NCI-H1930 (cell line): ENCODE data around the gene MBLAC1.

ENCODE experiments used
- DNase-seq, 2 experiments: peaks; one replicate each; lab custom pipeline; 2025; lab: John Stamatoyannopoulos, UW

Gene MBLAC1

DNA sequence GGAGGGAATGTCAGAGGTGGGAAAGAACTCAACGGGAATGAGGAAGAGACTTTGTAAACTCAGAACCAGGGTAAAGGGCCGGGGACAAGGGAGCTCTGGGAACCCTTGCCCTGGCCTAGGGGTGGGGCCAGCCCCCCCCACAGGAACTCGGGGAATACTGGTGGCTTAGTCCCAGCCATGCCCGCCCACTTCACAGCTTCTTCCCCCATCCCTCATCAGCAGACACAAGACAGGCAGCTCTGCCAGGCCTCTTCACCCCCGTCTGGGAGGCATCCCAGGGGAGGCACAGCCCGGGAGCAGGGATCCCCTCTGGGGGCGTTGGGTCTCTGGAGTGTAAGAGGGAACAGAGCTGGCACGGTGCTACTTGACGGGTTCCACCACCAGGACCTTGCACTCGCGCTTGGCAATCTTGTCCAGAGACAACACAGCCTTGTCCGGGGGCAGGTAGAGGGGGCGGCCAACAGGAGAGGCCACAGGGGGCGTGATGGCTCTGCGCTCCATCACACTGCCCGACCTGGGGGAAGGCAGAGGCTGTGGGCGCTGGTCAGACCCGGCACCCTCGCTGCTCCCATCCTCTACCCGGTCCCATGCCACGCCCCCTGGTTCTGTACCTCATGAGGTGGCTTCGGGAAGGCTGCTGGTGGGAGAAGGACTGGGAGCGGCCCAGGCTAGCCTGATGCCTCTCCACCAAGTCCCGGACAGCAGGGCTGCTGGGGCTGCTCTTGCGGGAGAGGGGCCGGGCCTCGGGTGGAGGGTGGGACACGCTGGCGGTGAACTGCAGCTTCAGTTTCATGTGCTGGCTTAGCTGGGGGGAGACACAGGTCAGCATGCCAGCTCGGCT lies 28.1 kb downstream of the MBLAC1 start:
- no peak for DNase-seq

DNA sequence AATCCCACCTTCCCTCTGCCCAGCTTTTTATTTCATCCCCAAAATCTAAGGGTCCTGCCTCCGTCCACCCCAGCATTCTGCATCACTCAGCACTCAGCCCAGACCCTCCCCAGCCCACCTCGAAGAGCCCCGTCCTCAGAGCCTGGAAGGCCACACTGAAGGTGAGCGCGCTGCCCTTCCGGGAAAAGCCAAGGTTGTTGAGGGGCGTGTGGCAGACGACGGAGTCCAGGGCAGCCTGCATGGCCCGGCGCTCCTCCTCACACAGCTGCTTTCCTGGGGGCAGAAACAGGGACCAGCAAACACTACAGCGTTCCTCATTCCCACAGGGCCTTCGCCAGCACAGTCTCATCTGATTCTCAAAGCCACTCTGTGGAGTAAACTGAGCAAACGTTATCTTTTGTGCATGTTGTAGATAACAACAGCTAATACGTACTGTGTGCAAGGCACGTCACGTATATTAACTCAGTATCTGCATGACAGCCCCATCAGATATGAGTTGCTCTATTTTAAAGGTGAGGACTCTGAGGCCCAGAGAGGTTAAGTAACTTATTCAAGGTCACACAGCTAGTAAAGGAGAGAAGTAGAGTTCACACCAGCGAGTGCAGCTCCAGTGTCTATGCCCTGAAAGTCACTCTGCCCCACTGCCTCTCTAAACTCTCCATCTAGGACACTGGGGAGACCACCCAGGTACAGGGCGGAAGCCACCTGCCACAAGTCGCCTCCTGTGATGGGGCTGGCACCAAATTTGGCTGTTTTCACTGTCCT lies 29.0 kb downstream of the MBLAC1 start:
- DNase-seq, result no peak

DNA sequence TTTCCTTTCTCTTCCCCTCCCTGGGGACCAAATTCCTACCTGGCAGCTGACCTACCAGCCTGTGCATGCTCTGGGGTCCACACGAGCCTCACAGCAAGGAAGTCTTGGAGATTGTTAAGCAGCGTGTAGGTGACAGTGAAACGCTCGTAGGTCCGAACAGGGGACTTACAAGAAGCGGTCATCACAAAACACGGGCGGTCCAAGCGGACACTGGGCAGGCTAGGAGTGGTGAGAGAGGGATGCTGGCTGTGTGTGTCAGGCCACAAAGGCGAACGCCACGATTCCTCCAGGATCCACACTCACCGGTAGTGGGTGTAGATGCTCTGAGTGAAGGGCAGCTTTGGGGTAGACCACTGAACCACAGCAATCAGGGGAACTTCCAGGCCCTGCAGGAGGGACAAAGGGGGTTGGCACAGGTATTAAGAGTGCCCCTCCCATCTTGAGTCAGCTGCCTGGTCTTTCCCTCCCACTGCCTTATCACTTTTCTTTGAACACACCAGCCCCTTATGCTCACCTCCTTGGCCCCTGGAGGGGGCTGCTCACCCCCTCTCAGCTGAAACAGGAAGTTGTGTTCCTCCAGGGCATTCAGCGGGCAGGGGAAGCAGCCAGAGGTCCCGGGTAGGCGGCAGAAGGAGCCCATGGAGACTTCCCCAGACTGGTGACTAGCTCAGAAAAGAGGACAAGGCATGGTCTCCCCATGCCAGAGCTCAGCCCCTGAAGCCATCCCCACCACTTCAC lies 29.7 kb downstream of the MBLAC1 start:
- DNase-seq, result no peak

DNA sequence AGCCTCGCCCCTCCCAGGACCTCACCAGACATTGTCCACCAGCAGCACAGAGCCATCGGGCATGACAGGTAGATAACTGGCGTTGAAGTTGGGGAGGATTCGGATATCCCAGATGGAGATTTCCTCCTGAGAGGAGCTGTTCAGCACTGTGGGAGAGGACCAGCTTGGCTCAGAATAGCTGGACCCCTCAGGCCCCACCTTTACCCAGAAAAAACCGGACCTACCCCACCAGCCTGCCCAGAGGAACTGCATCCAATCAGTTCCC lies 30.2 kb downstream of the MBLAC1 start:
- DNase-seq, result no peak

DNA sequence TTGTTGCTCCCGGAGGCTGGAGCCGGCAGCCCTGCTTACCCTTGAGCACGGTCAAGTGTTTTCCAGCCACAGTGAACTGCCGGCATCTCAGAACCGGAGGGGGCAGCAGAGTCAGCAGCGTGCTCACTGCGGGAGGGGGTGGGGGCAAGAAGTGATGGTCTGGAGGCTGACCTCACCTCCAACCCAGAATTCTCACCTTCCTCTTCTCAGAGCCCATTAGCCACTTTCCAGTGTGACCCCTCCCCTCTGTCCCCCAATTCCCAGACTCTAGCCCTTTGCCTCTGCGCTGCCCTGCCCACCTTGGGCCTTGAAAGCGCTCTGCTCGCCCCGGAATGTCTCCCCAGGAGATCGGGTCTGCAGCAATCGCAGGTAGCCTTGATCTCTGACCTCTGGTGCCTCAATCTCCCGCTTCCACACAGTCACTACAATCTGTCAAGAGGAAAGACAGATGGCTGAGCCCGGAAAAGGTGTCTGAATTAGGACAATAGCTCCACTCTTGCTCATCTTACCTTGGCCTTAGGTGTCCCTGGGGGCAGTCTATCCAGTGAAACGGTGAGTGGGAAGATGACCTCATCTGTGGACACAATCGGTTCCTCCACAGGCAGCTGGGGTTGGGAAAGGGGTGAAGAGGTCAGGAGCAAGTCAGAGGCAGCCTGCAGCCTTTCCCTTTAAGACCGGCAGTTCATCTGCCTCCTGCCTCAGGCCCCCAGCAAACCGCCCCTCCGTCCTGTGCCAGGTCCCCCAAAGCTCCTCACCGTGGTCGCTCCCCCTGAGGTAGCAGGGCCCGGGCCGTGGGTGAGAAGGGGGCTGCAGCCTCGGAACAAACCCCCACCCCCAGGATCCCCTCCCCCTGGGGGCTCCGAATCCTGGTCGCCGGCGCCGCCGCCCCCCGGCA lies 30.8 kb downstream of the MBLAC1 start:
- peak in 1 of 2 experiments; percentile 24 for DNase-seq

DNA sequence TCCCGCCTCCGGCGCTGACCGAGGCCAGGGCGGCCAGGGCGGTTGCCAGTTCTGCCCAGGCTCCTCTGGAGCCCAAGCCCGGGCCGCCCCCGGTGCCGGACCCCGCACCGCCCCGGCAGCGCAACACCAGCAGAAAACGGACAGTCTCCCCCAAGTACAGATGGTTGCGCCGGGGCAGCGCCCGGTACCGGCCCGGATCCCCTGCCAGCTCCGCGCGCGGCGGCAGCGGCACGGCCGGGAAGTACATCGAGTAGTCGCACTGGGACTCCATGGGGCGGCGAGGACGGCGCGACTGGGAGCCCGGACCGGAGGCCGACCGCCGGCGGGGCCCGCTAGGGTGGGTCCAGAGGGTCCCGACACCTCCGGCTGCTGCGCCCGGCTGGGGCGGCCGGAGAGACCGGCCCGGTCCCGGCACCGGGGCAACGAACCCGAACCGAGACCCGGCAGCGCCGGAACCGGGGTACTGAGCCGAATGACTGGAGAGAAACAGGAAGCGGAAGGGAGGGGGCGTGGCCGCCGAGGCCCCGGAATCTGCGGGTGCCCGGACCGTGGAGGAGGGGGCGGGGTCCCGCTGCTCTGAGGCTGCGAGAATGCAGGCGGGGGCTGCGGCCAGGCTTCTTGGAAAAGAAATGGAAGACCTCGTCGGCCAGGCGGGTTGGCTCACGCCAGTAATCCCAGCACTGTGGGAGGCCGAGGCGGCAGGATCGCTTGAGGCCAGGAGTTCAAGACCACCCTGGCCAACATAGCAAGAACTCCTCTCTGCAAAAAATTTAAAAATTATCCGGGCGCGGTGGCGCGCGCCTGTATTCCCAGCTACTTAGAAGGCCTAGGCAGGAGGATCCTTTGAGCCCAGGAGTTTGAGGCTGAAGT lies 31.7 kb downstream of the MBLAC1 start, which contains the start of gene TRAPPC14:
TRAPPC14 (minus strand) TSS at position 495 of the 870 bp plus-strand sequence; CDS start at position 271, 224 bp downstream.
- DNase-seq, result peak; percentile 66 to 85

DNA sequence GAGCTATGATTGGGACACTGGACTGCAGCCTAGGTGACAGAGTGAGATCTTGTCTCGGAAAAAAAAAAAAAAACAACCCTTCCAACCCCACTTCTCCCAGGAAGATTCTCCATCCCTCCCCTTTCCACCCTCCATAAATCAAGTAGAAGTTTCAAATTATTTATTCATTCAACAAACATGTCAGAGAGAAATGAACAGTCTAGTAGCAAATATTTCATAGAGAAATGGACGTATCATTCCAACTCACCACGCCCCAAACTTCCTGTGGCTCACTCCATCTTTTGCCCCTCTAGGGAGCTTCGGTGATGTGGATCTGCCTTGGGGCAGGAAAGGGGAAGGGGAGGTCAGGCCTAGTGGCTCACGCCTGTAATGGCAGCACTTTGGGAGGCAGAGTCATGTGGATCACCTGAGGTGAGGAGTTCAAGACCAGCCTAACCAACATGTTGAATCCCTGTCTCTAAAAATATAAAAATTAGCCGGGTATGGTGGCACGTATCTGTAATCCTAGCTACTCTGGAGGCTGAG lies 32.4 kb downstream of the MBLAC1 start:
- DNase-seq, result no peak

DNA sequence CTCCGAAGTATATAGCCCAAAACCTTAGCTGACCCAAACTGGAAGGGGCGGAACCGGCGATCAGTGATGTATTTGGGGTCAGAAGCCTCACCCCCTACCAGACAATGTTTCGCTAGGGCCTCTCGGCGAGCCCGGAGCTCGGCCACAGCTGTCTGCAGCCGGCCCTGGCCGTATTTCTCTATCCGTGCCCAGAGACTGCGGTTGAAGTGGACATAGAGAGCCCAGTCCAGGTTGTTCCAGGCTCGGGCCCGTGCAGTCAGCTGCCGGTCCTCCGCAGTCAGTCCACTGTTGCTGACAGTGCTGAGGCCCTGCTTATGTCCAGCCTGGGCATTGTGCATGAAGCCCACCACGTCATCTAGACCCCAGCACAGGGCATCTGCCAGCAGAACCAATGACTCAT lies 33.3 kb downstream of the MBLAC1 start:
- DNase-seq, result no peak

DNA sequence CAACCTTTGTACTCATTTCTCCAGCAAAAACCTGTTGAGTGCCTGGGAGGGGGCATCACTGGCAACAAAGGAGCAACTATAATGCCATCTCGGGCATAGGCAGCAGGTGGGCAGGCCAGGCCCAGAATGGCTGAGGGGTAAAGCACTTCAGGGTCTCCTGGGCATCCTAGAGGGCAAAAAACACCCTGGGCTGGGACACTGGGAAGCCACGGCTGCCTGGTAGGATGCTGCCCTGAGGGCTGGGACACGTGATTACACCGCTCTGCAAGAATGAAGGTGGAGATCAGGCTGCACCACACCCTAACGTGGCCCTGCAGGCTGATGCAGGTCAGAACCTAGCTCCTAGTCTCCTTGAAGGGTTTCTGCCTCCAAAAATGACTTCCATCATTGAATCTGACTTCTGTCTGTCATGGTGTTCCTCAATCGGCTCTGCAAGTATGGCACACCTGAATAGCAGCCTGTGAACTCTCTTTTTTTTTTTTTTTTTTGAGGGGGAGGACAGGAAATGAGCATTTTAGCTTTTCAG lies 36.3 kb downstream of the MBLAC1 start:
- DNase-seq, result no peak

DNA sequence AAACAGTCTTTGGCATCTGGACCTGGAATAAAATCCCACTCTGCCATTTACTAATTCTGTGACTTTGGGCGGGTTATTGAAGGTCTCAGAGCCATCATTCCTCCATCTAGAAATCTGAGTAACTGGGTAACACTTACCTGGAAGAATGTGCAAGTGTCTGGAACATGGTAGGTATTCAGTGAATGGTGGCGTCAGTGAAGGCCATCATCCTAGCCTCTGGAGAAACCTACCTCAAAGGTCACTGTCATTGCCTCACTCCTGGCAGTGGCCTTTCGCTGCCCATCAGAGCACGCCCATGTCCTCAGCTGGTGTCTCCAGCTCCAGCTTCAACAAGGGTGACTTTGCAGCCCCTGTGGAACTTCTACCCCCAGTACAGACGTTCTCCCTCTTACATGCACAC lies 37.1 kb downstream of the MBLAC1 start:
- DNase-seq, result no peak

DNA sequence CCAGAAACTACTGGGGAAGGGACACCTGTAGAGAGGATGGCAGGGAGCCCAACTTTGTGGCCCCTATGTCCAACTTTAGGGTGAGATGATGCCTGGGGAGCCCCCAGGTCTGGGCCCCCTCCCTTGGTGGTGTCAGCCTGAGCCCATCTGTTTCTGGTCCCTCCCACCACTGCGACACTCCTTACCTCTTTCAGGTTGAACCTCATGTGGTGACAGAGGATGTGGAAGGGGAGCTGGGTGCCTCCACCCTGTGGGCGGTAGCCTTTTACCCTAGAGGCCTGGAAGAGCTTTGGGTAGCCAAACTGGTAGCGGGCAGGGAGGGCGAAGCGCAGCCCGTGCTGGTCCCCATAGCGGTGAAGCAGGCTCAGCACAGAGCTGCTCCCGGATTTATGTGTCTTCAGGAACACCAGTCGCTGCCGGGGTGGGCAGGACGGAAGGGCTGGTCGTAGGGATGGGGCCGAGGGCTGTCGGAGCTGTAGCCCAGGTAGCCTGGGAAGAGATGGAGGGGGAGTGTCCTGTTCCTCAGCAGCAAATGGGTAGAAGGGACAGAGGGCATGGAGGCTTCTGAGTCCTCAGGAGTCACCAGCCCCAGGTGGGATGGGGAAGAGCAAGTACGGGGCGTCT lies 39.7 kb downstream of the MBLAC1 start:
- no peak for DNase-seq

DNA sequence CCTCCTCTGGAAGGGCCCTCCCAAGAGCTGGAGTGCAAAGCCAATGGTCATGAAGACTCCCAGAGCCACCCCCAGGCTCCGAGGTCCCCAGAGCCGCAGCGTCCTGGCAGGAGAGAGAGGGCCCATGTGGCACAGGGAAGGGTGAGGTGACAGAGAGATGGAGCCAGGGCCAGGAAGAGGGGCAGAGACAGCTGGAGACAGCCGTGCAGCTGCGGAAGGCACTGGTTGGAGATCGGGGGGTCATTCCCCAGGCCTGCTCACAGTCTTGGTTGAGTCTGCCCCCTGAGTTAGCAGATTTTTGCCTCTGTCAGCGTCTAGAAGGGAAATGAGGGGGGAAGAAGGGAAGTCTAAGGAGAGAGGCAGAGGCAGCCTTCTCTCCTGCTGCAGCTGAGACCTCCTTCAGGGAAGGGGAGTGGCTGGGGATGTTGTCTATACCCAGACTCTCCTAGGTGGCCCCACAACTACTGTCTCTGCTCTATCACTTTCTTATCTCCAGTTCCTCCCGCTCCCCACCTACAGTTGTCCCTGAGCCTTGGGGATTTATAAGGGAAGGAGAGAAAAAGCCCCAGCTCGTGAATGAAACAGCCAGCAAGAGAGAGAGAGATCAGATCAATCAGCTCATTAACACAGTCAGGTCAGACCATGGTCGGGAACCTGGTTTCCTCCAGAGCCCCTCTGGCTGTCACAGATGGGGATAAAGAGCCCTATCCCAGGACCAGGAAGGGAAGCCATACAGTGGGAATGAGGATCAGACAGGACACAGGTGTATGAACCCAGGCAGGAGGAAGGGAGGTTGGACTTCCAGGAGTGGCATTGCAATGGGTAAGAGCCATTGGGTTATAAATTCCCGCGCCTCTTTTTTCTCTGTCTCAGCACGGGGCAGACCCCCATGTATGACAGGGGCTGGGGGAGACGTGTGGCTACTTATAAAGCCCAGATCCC lies 40.5 kb downstream of the MBLAC1 start:
- no peak for DNase-seq

DNA sequence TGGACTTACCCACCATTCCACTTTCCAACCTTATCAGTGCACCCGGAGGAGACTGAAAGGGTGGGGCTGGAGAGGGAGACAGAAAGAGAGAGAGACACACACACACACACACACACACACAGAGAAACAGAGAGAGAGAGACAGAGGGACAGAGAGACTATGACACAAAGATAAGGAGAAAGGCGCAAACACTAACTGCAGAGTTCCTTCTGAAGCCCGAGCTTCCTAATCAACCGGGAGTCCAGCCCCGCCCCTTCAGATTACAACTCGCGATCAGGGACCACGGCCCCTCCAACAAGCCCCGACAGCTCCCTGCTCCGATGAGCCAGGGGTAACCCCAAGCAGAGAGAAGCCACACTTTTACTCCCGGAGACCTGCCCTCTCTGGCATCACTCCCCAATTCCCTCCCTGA lies 41.2 kb downstream of the MBLAC1 start:
- DNase-seq, result no peak

DNA sequence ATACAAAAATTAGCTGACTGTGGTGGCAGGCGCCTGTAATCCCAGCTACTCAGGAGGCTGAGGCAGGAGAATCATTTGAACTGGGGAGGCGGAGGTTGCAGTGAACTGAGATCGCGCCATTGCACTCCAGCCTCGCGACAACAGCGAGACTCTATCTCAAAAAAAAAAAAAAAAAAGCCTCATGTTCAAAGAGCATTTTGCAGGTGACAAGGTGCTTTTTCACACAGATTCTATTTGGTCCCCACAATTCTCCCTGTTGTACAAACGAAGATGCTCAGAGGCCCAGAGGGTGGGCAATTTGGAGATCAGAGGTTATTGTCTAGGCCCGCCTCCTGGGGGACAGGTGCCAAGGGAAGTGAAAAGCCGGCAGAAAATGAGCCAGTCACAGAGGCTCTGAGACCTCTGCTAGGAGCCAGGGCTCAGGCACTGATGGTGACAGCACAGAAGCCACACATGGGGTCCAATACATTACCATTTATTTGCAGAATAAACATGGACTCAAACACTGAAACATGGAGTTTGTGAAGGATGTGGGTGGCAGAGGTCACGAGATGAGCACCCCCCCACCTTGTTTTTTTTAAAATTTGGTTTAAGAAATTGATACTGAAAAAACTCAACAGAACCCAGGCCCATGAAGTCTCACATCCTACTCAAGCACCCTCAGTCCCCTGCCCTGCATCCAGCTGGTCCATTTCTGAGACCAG lies 42.5 kb downstream of the MBLAC1 start:
- DNase-seq, result no peak

DNA sequence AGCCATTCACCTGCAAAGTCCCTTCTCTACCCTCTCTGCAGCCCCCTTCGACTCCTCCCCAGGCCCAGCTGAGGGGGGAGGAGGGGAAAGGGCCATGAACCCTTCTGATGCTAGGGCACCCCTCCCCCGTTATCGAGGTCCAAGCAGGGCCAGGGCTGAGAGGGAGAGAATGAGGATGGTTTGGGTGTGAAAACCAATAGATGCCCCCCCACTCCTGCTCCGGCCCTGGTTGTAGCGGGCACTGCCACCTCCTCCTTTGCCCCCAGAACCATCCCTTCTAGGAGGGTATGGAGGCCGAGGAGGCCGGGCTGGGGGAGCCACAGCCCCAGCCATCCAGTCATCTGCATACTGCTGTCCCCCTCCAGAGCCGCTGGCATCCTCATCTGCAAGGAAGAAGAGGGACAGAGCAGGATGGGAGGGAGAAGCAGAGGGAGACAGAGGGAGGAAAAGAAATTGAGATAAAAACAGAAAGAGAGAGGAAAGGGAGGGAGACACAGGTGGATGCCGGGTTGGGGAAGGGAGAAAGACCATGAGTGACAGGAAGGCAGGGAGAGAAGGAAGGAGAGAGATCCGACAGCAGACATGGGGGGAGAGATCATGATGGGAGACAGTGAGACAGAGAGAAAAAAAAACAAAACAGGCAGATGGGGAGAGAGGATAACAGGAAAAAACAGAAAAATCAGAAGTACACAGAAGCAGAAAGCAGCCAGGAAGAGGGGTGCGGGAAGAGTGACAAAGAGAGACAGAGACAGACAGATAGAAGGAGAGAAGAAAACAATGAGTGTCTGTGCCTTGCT lies 43.5 kb downstream of the MBLAC1 start:
- DNase-seq, result no peak

DNA sequence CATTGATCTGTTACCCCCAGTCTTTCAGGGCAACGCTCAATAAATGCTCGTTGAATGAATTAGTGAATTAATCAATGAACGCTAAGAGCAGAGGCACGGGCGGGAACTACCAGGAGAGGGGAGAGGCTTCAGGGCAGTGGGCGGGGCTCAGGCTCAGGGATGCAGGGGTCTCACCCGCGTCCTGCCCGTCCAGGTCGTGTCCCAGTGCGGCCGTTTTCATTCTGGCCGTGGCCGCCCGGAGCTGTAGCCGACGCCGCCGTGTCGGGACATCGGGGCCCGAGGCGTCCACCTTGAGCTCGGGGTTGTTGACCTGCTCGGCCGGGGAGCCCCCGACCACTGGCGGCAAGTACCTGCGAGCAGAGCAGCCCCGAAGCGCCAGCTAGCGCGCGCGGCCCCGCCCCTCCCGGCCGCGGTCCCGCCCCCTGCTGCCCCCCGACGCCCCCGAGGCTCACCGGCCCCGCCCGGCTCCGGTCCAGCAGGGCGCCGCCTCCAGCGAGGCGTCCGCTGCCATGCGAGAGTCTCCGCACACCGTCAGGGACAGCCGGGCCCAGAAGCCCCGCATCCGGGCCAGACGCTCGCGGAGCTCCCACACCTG lies 44.4 kb downstream of the MBLAC1 start:
- DNase-seq, result no peak

DNA sequence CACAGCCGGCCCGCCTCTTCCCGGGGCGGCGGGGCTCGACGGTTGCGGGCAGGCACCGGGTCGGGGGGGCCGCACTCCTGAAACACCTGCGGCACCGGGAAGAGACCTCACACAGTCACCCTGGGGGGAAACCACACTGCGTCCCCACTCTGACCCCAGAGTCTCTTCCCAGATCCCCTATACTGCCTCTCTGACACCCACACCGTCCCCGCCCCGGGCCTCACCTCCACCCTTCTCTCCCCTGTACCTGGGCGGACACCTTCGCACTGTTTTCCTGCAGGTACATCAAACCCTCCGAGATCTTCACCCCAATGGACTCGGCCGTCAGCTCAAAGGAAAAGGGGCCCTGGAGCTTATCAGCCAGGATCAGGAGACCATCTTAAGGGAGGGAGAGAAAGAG lies 45.1 kb downstream of the MBLAC1 start:
- DNase-seq, result no peak
